NCI-H345 (cell line): Measurements from ENCODE around the gene DIAPH1.
"Not testable (repeated sequence)": the region's sequence is repeated elsewhere in the genome, so short reads cannot be mapped to it uniquely, and the experiment has no call there.

Experiments
- DNase-seq: peaks from one replicate; lab custom pipeline; 2025; lab: John Stamatoyannopoulos, UW

The DIAPH1 gene

DNA sequence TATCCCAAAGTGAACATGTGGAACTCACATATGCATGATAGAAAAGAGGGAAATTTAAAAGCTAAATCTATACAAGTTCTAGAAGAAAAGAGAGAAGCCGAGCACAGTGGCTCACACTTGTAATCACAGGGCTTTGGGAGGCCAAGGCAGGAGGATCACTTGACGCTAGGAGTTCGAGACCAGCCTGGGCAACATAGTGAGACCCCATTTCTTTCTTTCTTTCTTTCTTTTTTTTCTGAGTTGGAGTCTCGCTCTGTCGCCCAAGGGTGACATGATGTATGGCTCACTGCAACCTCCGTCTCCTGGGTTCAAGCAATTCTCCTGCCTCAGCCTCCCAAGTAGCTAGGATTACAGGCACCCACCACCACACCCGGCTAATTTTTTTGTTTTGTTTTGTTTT, 8.9 kb downstream of the DIAPH1 start:
- not testable (repeated sequence) for DNase-seq

- DNase-seq = no peak
These were observed 9.8 kb downstream of the DIAPH1 start for GRCh38 chr5:141609044-141609443.

- no peak for DNase-seq
These were observed 10.2 kb downstream of the DIAPH1 start for GRCh38 chr5:141608557-141608956.

- no peak for DNase-seq
These were observed 10.8 kb downstream of the DIAPH1 start for GRCh38 chr5:141608046-141608445.

DNA sequence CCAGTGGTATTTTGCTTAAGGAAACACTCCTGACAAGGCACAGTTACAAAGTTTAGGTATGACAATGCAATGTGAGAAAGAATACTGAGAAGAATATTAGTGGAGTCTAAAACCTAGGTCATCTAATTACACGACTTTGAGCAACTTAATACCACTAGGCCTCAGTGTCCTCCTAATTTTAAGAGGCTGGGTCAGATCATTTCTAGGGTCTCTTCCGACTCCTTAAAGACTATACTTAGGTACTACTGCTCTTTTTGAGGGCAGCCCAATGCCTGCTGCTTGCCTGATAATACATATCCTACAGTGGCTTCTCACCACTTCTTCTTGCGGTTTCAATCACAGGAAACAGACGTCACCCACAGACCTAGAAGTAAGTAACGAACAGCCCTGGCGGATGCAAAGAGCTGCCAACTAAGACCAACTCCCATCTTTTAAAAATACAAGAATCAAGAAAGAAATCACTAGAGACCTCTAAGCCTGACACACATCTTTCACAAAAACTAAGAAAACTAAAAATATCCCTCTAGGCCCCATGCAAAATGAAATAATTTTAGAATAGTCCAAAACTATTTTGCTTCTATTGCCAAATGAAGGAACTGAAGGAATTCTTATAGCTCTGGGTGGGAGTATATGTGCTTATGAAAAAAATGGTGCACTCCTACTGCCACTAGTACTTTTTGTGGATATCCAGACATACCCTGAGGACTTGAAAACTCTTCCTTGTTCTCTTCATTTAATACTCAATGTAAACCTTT, 13.1 kb downstream of the DIAPH1 start:
- DNase-seq = no peak

- no peak for DNase-seq
These were observed 14.7 kb downstream of the DIAPH1 start for GRCh38 chr5:141603923-141604717.

DNA sequence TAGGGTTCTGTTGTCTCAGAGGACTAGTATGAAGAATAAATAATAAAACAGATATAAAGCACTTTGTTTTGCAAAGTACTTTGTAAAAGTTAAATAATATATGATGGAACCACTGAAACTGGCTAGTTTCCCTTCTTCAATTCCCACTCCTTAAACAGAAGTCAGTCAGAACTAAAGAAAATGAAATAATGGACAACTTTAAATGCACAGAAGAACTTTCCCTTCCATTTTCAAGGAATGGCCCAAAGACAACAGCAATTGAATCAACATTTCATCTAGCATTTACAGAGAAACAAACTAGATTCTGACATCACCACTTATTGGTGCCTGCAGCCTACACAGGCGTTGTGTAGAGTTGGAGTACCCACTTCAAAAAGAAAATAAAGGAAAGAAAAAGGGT, 16.2 kb downstream of the DIAPH1 start:
- no peak for DNase-seq

GRCh38 chr5:141598391-141599345, 20.1 kb downstream of the DIAPH1 start:
- no peak for DNase-seq

- DNase-seq = no peak
These were observed 21.0 kb downstream of the DIAPH1 start for GRCh38 chr5:141597814-141598213.

- DNase-seq = no peak
These were observed 21.4 kb downstream of the DIAPH1 start for GRCh38 chr5:141597394-141597793.

DNA sequence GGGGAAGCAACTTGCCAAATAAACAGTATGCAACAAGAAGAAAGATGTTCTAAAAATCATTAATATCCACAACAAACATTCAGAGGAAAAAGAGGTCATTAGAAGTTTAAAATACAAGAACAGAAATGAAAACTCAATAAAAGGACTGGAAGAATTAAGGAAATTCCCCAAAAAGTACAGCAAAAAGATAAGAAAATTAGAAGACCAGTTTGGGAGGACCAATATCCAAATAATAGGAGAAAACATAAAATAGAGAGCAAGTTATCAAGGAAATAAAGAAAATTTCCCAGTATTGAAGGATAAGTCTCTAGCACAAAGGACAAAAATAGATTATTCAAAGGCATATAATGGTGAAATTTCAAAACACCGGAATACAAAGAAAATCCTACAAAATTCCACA, 21.9 kb downstream of the DIAPH1 start:
- no peak for DNase-seq

- DNase-seq = no peak
These were observed 28.7 kb downstream of the DIAPH1 start for GRCh38 chr5:141590127-141590526.

DNA sequence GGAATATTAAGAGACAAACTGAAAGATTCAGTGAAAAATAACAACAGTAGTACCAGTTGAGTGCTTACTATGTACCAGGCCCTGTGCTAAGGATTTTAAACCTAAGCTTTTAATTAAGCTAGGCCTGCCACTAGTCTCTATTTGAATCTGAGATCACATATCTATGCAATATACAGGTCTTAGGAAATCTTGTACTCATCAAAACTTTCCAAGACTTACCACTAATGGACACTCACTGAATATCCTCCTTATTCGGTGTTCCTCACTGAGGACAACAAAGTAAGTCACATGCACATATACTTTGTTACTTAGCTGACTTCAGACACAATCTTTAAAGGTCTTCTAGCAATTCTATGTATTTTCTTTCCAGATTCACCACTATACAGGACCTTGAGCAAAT, 32.6 kb downstream of the DIAPH1 start:
- DNase-seq = no peak

- no peak for DNase-seq
These were observed 33.2 kb downstream of the DIAPH1 start for GRCh38 chr5:141585594-141585993.

GRCh38 chr5:141574122-141574510, 44.7 kb downstream of the DIAPH1 start:
- no peak for DNase-seq

DNA sequence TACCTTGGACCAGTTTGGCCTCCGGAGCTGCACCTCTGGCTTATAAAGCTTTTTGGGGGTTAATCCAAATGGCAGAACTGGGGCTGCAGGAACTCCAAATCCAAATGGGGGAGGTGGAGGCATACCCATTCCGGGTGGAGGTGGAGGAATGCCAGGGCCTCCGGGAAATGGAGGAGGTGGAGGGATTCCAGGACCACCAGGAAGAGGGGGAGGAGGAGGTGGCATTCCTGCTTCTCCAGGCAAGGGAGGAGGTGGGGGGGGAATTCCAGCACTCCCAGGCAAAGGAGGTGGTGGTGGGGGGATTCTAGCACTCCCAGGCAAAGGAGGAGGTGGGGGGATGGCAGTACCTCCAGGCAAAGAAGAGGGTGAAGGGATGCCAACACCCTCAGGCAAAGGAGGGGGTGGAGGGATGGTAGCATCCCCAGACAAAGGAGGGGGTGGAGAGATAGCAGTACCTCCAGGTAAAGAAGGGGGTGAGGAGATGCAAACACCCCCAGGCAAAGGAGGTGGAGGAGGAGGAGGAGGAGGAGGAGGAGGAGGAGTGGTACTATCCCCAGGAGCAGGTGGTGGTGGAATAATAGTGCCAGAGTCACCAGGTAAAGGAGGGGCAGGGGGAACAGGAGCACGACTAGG, 45.2 kb downstream of the DIAPH1 start:
- DNase-seq = no peak

GRCh38 chr5:141570655-141571054, 48.1 kb downstream of the DIAPH1 start:
- DNase-seq = no peak

DNA sequence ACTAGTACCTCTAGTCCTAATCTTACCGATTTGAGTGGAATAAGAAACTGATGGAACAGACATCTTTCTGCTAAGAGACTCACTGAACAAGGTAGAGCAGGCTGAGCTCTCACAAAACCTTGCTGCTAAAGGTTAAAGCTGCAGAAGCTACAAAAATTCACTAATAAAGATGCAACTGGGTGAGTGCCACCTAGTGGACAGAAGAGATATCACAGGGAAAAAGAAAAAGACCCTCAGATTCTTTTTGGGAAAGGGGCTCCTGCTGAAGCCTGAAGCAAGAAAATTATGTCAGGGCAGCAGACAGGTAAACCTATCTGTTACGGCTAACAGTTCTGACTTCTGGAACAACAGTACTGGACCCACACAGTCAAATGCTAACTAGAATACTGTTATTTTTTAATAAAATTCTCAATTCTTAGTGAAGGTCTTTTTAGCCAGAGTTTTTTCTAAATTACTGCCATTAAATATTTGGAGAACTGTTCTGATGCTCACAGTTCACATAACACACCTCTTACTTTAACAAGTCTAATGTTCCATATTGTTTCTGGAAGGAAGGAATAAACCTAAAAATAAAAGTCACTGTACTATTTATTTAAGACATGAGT, 51.2 kb downstream of the DIAPH1 start:
- peak; percentile 11 for DNase-seq

DNA sequence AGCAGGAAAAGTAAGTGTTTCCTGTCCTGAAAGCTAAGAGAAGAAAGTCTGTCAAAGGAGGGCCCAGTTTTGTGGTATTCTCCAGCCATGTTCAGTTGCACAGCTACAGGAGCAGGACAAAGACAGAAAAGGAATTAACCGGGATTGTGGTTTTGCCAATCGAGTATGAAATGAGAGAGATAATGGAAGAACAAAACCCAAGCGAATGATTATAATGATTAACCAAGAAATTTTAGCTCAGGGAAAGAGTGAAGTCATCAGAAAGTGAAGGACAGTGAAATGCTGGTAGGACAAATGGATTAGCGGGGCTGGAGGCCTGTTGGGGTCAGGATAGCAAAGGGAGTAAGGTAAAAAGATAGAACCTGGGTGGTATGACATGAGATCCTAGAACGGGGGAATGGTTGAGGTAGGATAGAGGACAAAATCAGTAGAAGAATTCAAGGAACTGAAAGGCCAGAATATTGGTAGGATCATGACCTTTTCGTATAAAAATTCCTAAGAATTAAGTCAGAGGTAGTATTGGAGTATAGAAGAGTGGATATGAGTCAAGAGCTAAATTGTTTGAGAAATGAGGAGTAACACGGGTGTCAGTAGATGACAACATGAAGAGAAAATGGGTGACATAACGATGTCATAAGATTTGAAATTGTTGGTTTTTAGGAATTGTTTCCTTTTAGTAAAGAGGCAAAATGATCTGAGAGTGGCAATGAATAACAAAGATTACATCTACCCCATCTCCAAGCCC, 52.8 kb downstream of the DIAPH1 start:
- no peak for DNase-seq

- peak; percentile 91 for DNase-seq
These were observed 54.5 kb downstream of the DIAPH1 start for GRCh38 chr5:141564216-141564692.
